Adrenal gland (tissue), 12 donors: ENCODE measurements around the gene NLRP11. TPM values are rescaled to one million over a fixed set of nuclear protein-coding genes. Genes with fewer than 3 reads are reported as not detected.

Experiments used
- DNase-seq, 7 donors: peaks; one replicate each; pipeline ENCODE4 v3.0.0-alpha.2; 2019 to 2020
- H3K27ac ChIP-seq, 5 donors: fragments of 200-600 bp; sonication (generic) in 4 of 5; 1 replicate in 3 of 5; 2 replicates in 2 of 5; pipeline versions ENCODE4 v1.5.1 to v1.8.0; 2016 to 2020; ENCODE audit warnings: mild to moderate bottlenecking in 1 of 5
- H3K27me3 ChIP-seq: fragments of 200-600 bp; 2 replicates; pipeline ENCODE4 v1.8.0; 2021
- H3K36me3 ChIP-seq, 2 donors: fragments of 200-600 bp; replicated peaks in 1 of 2; 1 replicate in 1 of 2; 2 replicates in 1 of 2; pipeline versions ENCODE4 v1.5.1 to v1.8.0; 2018 to 2022
- H3K4me1 ChIP-seq, 2 donors: fragments of 200-600 bp; replicated peaks in 1 of 2; 1 replicate in 1 of 2; 2 replicates in 1 of 2; pipeline versions ENCODE4 v1.5.1 to v1.8.0; 2018 to 2021
- H3K4me3 ChIP-seq, 4 donors: fragments of 200-600 bp; sonication (generic) in 3 of 4; one replicate each; pipeline ENCODE4 v1.5.1; 2016 to 2018
- H3K9me3 ChIP-seq, 3 donors: fragments of 200-600 bp; sonication (generic) in 1 of 3; replicated peaks in 1 of 3; 1 replicate in 2 of 3; 2 replicates in 1 of 3; pipeline versions ENCODE4 v1.5.1 to v1.8.0; 2016 to 2021
- CTCF ChIP-seq, 6 experiments: fragments of 450-650 bp in 4 of 6; fragments of 200-600 bp in 2 of 6; sonication (generic) in 1 of 6; IDR thresholded peaks; 1 replicate in 5 of 6; 2 replicates in 1 of 6; pipeline versions ENCODE4 v1.5.1 to v1.8.0; 2016 to 2021; ENCODE audit warnings: antibody characterized with exemption in 6 of 6, mild to moderate bottlenecking in 2 of 6, moderate library complexity in 1 of 6
- POLR2A ChIP-seq, 2 donors: fragments of 450-650 bp; IDR thresholded peaks; one replicate each; pipeline ENCODE4 v1.6.1; 2017; ENCODE audit warnings: antibody characterized with exemption in 2 of 2, mild to moderate bottlenecking in 2 of 2, moderate library complexity in 1 of 2
- WGBS, 4 donors: extraction: QIAGEN DNeasy Blood & Tissue Kit in 2 of 4; methylation state at CpG; one replicate each; pipeline versions ENCODE4 v1.1.5 to v1.1.7; 2013 to 2017; 5-methylcytosine and 5-hydroxymethylcytosine counted together
- intact Hi-C, 2 donors: fragments of 100-400 bp; cut with DNase I; formaldehyde crosslinking; loops; one replicate each; pipeline versions ENCODE4 v1.14.1 to v1.15.0; 2022 to 2023
- polyA plus RNA-seq, 3 donors: library from polyadenylated mRNA; stranded (reverse); fragments of 200-250 nt in 2 of 3; fragments of 350-450 nt in 1 of 3; fragmentation: Illumina TruSeq in 1 of 3; extraction: RNeasy Lipid Tissue Mini Kit (QIAGEN cat#74804) in 1 of 3; gene quantifications; one replicate each; pipeline ENCODE4 v1.2.3, GENCODE V29; 2013 to 2014
- total RNA-seq, 9 donors: library from RNA; depleted of rRNA in 4 of 9; stranded (reverse); fragments of >200 nt in 4 of 9; fragments of 120-200 nt in 1 of 9; fragmentation: NEBNext Ultra II Directional in 1 of 9; extraction: Animal tissue kit (Norgen Biotek cat#: 25700) in 1 of 9; gene quantifications; one replicate each; pipeline versions ENCODE4 v1.1.0 to v1.2.4, GENCODE V29; 2013 to 2023
- donor health status: healthy with polysubstance abuse.
- donor health status: Bipolar disorder and iron deficiency.
- donor health status: DM: yes; HTN: yes; CAD: no.
- donor health status: DM: no; HTN: no; CAD: no.
- donor health status: DM: no; HTN: no; CAD: no.
- donor health status: DM: yes; HTN: yes; CAD: no.

NLRP11 gene
- total and polyA plus RNA-seq, 12 donors = 0.06 to 0.11 TPM; not detected in 10

GRCh38 chr19:55753401-55753800, 78.4 kb downstream of the NLRP11 start:
- no peaks in the 10 kb centered on the region for H3K36me3 ChIP-seq
- 60 to 71% (median 64%) methylated on average over 3 of the region's 3 CpGs for WGBS, 4 donors
- no peak for DNase-seq
- no peaks in the 10 kb centered on the region for H3K9me3 ChIP-seq
- H3K27ac ChIP-seq = no peak overlapping the region
- no peak overlapping the region for H3K4me3 ChIP-seq
- no peaks in the 10 kb centered on the region for H3K4me1 ChIP-seq
- intact Hi-C loops = no loop called here
- H3K27me3 ChIP-seq = no peaks in the 10 kb centered on the region
- TF ChIP-seq CTCF (IDR thresholded peaks at IDR 0.05) (no peak), POLR2A (IDR thresholded peaks at IDR 0.05) (no peak)

- DNase-seq = no peak
- no peaks in the 10 kb centered on the region for H3K9me3 ChIP-seq
- 76 to 85% (median 81%) methylated on average over 6 of the region's 6 CpGs for WGBS, 4 donors
- no peak overlapping the region for H3K4me3 ChIP-seq
- intact Hi-C loops = no loop called here
- H3K27me3 ChIP-seq = no peaks in the 10 kb centered on the region
- TF ChIP-seq CTCF (IDR thresholded peaks at IDR 0.05) (no peak), POLR2A (IDR thresholded peaks at IDR 0.05) (no peak)
- H3K4me1 ChIP-seq = no peaks in the 10 kb centered on the region
- H3K27ac ChIP-seq = no peak overlapping the region
- no peaks in the 10 kb centered on the region for H3K36me3 ChIP-seq
These were observed 81.1 kb downstream of the NLRP11 start for GRCh38 chr19:55750715-55751114.

- TF ChIP-seq CTCF (IDR thresholded peaks at IDR 0.05) (no peak), POLR2A (IDR thresholded peaks at IDR 0.05) (no peak)
- intact Hi-C loops = no loop called here
- WGBS, 4 donors = 70 to 89% (median 84%) methylated on average over 3 of the region's 3 CpGs
- no peaks in the 10 kb centered on the region for H3K4me1 ChIP-seq
- no peak within 1 kb of the TSS for H3K4me3 ChIP-seq
- H3K27ac ChIP-seq = no peak within 1 kb of the TSS
- H3K9me3 ChIP-seq = no peaks in the 10 kb centered on the region
- H3K27me3 ChIP-seq = no peaks in the 10 kb centered on the region
- DNase-seq = no peak
- H3K36me3 ChIP-seq = no peaks in the 10 kb centered on the region
These were observed 93.5 kb downstream of the NLRP11 start, which contains the start of gene NLRP9 for GRCh38 chr19:55738302-55738701. Gene NLRP9 (minus strand): TSS chr19:55738402. CDS start chr19:55738374, 28 bp downstream.

Other genes starting within 250 kb of the NLRP11 start
- gene FIZ1, start 232.5 kb downstream of the NLRP11 start, total RNA-seq = 10 to 100 TPM in 4 of 9 donors, 1 to 10 TPM in 5; 4.4 to 19.7 (median 9.2) TPM
- 10 to 100 TPM in 2 of 3 donors, 1 to 10 TPM in 1; 6.3 to 19.6 (median 15.2) TPM for gene FIZ1, start 232.5 kb downstream of the NLRP11 start, polyA plus RNA-seq
- 10 to 100 TPM in 8 of 9 donors, 1 to 10 TPM in 1; 7.7 to 83.7 (median 24.6) TPM for gene ZNF524, start 231.7 kb downstream of the NLRP11 start, total RNA-seq
- gene ZNF524, start 231.7 kb downstream of the NLRP11 start, polyA plus RNA-seq = 10 to 100 TPM in 2 of 3 donors, under 1 TPM in 1; 0.93 to 57.6 (median 57.1) TPM
- 10 to 100 TPM in 5 of 9 donors, 1 to 10 TPM in 3, under 1 TPM in 1; 0.72 to 19.6 (median 10.3) TPM for gene ZNF865, start 226.4 kb downstream of the NLRP11 start, total RNA-seq
- gene ZNF865, start 226.4 kb downstream of the NLRP11 start, polyA plus RNA-seq = 10 to 100 TPM in 2 of 3 donors, 1 to 10 TPM in 1; 2.0 to 24.7 (median 11.7) TPM
- gene ZNF784, start 207.4 kb downstream of the NLRP11 start, total RNA-seq = 10 to 100 TPM in 3 of 9 donors, 1 to 10 TPM in 6; 5.4 to 16.3 (median 9.7) TPM
- 10 to 100 TPM in 1 of 3 donors, 1 to 10 TPM in 2; 3.5 to 13.6 (median 8.3) TPM for gene ZNF784, start 207.4 kb downstream of the NLRP11 start, polyA plus RNA-seq
- 10 to 100 TPM in 8 of 9 donors, 1 to 10 TPM in 1; 8.0 to 68.7 (median 42.0) TPM for gene ZNF580, start 191.0 kb downstream of the NLRP11 start, total RNA-seq
- 100 to 1,000 TPM in 1 of 3 donors, 10 to 100 TPM in 2; 16.6 to 101 (median 97.5) TPM for gene ZNF580, start 191.0 kb downstream of the NLRP11 start, polyA plus RNA-seq
- gene ZNF581, start 188.3 kb downstream of the NLRP11 start, total RNA-seq = 10 to 100 TPM; 11.2 to 55.7 (median 22.7) TPM
- 10 to 100 TPM in 2 of 3 donors, 1 to 10 TPM in 1; 8.7 to 23.3 (median 22.4) TPM for gene ZNF581, start 188.3 kb downstream of the NLRP11 start, polyA plus RNA-seq
- 10 to 100 TPM; 21.7 to 42.8 (median 27.3) TPM for gene CCDC106, start 183.8 kb downstream of the NLRP11 start, total RNA-seq
- 10 to 100 TPM; 14.8 to 63.8 (median 42.8) TPM for gene CCDC106, start 183.8 kb downstream of the NLRP11 start, polyA plus RNA-seq
- gene U2AF2, start 177.0 kb downstream of the NLRP11 start, total RNA-seq = 100 to 1,000 TPM in 6 of 9 donors, 10 to 100 TPM in 3; 76.0 to 178 (median 119) TPM
- gene U2AF2, start 177.0 kb downstream of the NLRP11 start, polyA plus RNA-seq = 100 to 1,000 TPM in 1 of 3 donors, 10 to 100 TPM in 2; 58.9 to 243 (median 85.3) TPM
- gene EPN1, start 156.8 kb downstream of the NLRP11 start, total RNA-seq = 100 to 1,000 TPM in 8 of 9 donors, 10 to 100 TPM in 1; 20.1 to 235 (median 162) TPM
- 100 to 1,000 TPM in 1 of 3 donors, 10 to 100 TPM in 2; 27.8 to 151 (median 77.1) TPM for gene EPN1, start 156.8 kb downstream of the NLRP11 start, polyA plus RNA-seq
- gene NLRP9, start 93.6 kb downstream of the NLRP11 start, total RNA-seq = not detected
- gene NLRP9, start 93.6 kb downstream of the NLRP11 start, polyA plus RNA-seq = not detected
- gene RFPL4A, start 72.9 kb downstream of the NLRP11 start, total RNA-seq = under 1 TPM in 1 of 9 donors, not detected in 8; 0.28 TPM
- gene RFPL4A, start 72.9 kb downstream of the NLRP11 start, polyA plus RNA-seq = not detected
- gene RFPL4AL1, start 62.9 kb downstream of the NLRP11 start, total RNA-seq = not detected
- not detected for gene RFPL4AL1, start 62.9 kb downstream of the NLRP11 start, polyA plus RNA-seq
- gene NLRP4, start 4.5 kb upstream of the NLRP11 start, total RNA-seq = not detected
- not detected for gene NLRP4, start 4.5 kb upstream of the NLRP11 start, polyA plus RNA-seq
- not detected for gene NLRP13, start 100.3 kb upstream of the NLRP11 start, total RNA-seq
- gene NLRP13, start 100.3 kb upstream of the NLRP11 start, polyA plus RNA-seq = not detected
- not detected for gene NLRP8, start 115.8 kb upstream of the NLRP11 start, total RNA-seq
- not detected for gene NLRP8, start 115.8 kb upstream of the NLRP11 start, polyA plus RNA-seq
- not detected for gene NLRP5, start 154.8 kb upstream of the NLRP11 start, total RNA-seq
- not detected for gene NLRP5, start 154.8 kb upstream of the NLRP11 start, polyA plus RNA-seq